ENCODE data around the gene RNF17.

The RNF17 gene

GRCh38 chr13:24899601-24900000 lies 135.6 kb downstream of the RNF17 start:
- no peak for DNase-seq

GRCh38 chr13:24900507-24900906 lies 136.5 kb downstream of the RNF17 start:
- no peak for DNase-seq

- no peak for DNase-seq
Measured at GRCh38 chr13:24905242-24905641, 141.3 kb downstream of the RNF17 start.

GRCh38 chr13:24906268-24906667 lies 142.3 kb downstream of the RNF17 start:
- no peak for DNase-seq

- DNase-seq, result no peak
Measured at GRCh38 chr13:24910502-24911132, 146.6 kb downstream of the RNF17 start.

GRCh38 chr13:24911133-24911908 lies 147.4 kb downstream of the RNF17 start:
- DNase-seq, result peak in 1 of 2 donors; percentile 12

- no peak for DNase-seq
Measured at GRCh38 chr13:24916464-24916863, 152.5 kb downstream of the RNF17 start.

- no peak for DNase-seq
Measured at GRCh38 chr13:24921003-24921402, 157.0 kb downstream of the RNF17 start.

- DNase-seq, result no peak
Measured at GRCh38 chr13:24921881-24922280, 157.9 kb downstream of the RNF17 start.

DNA sequence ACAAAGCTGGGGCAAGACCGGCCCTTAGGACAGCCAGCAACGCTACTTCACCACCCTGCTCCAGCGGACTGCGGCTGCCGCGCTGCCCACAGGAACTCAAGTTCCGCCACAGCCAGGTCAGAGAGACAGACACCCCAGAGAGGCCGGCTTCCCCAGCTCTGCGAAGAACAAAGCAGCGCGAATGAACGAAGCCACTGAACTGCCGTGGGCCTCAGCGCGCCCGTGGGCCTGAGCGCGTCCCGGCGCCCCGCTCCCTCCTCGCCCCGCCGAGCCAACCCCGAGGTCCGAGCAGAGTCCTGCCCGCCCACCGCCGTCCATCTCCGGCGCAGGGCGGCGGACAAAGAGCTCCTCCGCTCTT lies 158.4 kb downstream of the RNF17 start:
- no peak for DNase-seq

DNA sequence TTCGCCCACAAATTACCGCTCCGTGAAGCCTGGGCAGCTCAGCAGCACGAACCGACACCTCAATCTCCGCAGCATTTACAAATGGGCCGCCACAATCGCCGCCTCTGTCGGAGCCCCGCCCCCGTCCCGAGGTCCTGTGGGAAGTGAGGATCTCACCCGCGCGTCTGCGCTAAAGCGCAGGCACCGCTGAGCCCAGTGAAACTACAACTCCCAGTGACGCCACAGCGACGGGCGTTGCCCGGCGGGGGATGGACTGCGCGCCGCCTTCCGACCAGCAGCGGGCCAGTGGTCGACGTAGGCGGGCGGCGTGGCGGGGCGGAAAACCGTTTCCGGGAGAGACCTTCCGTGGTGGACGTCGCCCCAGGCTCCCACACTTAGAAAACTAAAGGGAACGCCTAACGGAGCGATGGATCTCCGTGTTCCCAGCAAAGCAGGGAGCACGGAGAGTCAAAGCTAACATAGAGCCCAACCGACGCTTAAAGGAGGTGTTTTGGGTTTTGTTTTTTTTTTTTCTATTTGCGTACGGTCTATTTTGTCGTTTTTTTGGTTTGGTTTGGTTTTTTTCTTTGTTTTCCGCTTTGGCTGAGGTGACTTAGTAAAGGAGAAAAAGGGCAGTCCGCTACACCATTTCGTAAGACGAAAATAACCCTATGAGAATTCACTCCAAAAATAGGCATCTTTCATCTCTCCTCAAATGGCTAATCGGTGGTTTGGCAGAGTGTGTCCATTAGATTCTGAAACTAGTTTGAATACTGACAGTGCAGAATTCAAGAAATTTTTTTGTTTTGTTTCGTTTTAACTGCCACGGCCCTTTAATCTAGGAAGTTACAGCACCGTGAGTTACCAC lies 159.0 kb downstream of the RNF17 start:
- DNase-seq, result peak; percentile 94

DNA sequence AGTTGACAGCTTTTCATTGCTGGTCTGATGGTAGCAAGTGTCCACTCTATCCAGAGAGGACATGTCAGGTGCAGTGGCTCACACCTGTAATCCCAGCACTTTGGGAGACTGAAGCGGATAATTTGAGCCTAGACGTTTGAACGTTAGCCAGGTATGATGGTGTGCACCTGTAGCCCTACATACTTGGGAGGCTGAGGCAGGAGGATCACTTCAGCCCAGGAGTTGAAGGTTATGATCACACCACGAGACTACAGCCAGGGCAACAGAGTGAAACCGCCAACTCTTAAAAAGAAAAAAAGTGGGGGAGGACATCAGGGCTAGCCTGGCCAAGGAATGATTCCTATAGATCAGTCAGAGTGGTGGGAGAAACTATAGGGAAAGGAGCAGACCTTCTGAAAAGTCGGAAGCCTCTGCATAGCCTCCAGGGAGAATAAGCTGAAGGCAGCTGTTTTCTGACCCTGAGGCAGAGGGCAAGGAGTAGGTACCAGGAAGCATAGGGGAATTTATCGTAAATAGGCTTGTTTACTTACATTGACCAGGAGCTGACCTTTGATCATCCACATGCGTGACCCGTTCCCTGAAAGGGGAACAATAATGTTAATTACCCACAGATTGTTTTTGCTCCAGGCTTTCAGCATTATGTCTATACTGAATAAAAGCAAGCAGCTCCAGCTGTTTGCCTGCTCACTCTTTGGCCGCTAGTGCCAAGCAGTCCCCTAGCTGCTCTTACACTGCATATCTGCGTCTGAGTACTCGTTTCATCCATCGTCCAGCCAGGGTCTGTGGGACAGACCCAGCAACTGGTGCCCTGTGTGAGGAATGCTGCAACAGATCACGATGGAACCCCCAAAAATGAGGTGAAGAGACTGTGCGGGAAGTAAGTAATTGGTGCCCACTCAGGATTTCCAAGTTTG lies 161.6 kb downstream of the RNF17 start:
- no peak for DNase-seq

DNA sequence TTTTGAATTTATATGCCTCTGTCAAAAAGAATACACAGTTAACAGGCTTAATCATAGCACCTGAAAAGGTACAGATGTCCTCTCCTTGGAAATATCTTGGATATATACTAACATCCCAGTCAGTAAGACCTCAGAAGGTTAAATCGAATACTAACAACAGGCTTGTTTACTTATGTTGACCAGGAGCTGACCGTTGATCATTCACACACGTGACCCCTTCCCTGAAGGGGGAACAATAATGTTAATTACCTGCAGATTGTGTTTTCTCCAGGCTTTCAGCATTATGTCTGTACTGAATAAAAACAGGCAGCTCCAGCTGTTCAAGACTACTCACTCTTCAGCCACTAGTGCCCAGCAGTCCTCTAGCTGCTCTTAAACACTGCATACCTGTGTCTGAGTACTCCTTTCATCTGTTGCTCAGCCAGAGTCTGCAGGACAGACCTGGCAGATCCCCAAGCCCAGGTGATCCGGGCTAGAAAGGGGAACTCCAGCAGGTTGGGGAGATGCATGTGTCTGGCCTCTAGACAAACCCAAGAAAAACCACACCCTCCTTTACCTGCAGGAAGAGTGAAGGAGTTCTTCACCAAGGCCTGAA lies 163.9 kb downstream of the RNF17 start:
- DNase-seq, result no peak

GRCh38 chr13:24929196-24929595 lies 165.2 kb downstream of the RNF17 start:
- DNase-seq, result no peak

Measured in CD4-positive, alpha-beta T cell treated with Interferon alpha-2 for 1 hour (primary cell).